Liver (tissue), 9 donors: ENCODE measurements around the gene BPIFB1. TPM values are rescaled to one million over a fixed set of nuclear protein-coding genes. Genes with fewer than 3 reads are reported as not detected.

Experiments
- DNase-seq: peaks from one replicate; pipeline ENCODE4 v3.0.0-alpha.2; 2017; ENCODE audit warnings: low spot score
- H3K27ac ChIP-seq, 2 donors: one replicate each; pipeline ENCODE4 v1.7.0; 2013; ENCODE audit warnings: inconsistent platforms in 2 of 2, low read length in 2 of 2, control low read depth in 1 of 2, low read depth in 1 of 2, mild to moderate bottlenecking in 1 of 2
- H3K27me3 ChIP-seq, 4 donors: one replicate each; pipeline versions ENCODE4 v1.6.1 to v1.7.0; 2013; ENCODE audit warnings: low read length in 3 of 4, inconsistent platforms in 1 of 4, mild to moderate bottlenecking in 1 of 4, moderate library complexity in 1 of 4; ENCODE audit not compliant: control insufficient read depth in 4 of 4, insufficient read depth in 4 of 4
- H3K36me3 ChIP-seq, 4 donors: one replicate each; pipeline versions ENCODE4 v1.6.1 to v1.7.0; 2013; ENCODE audit warnings: low read length in 3 of 4, mild to moderate bottlenecking in 3 of 4, low read depth in 1 of 4, moderate library complexity in 1 of 4; ENCODE audit not compliant: control insufficient read depth in 4 of 4, insufficient read depth in 3 of 4
- H3K4me1 ChIP-seq, 4 donors: one replicate each; pipeline versions ENCODE4 v1.6.1 to v1.7.0; 2013; ENCODE audit warnings: low read length in 3 of 4, mild to moderate bottlenecking in 3 of 4, moderate library complexity in 1 of 4; ENCODE audit not compliant: control insufficient read depth in 4 of 4, insufficient read depth in 4 of 4
- H3K4me3 ChIP-seq, 3 donors: one replicate each; pipeline versions ENCODE4 v1.6.1 to v1.7.0; 2013; ENCODE audit warnings: low read length in 3 of 3, control low read depth in 1 of 3, low read depth in 1 of 3, mild to moderate bottlenecking in 1 of 3
- H3K9ac ChIP-seq, 2 donors: one replicate each; pipeline ENCODE4 v1.7.0; 2013; ENCODE audit warnings: low read length in 2 of 2, mild to moderate bottlenecking in 2 of 2, moderate library complexity in 2 of 2, control low read depth in 1 of 2, low read depth in 1 of 2
- H3K9me3 ChIP-seq, 4 donors: one replicate each; pipeline versions ENCODE4 v1.6.1 to v1.7.0; 2013; ENCODE audit warnings: low read length in 3 of 4; ENCODE audit not compliant: control insufficient read depth in 4 of 4
- CTCF ChIP-seq: fragments of 150-350 bp; IDR thresholded peaks from 2 replicates; pipeline ENCODE4 v1.5.1; 2017; ENCODE audit warnings: improper control_type of control experiment, low read depth, low read length; ENCODE audit not compliant: missing input control
- EGR1 ChIP-seq, 2 donors: IDR thresholded peaks; 2 replicates each; pipeline ENCODE4 v1.6.1; 2016 to 2018; ENCODE audit warnings: antibody characterized with exemption in 2 of 2, low read depth in 2 of 2
- FOXA1 ChIP-seq: IDR thresholded peaks from 2 replicates; pipeline ENCODE4 v1.6.1; 2016; ENCODE audit warnings: antibody characterized with exemption
- FOXA2 ChIP-seq: IDR thresholded peaks from 2 replicates; pipeline ENCODE4 v1.6.1; 2016; ENCODE audit warnings: antibody characterized with exemption
- GABPA ChIP-seq, 2 donors: IDR thresholded peaks in 1 of 2; conservative IDR thresholded peaks in 1 of 2; 2 replicates each; pipeline ENCODE4 v1.6.1; 2016; ENCODE audit warnings: antibody characterized with exemption in 2 of 2, mild to moderate bottlenecking in 1 of 2, moderate library complexity in 1 of 2
- HNF4A ChIP-seq, 2 donors: conservative IDR thresholded peaks; 2 replicates each; pipeline ENCODE4 v1.6.1; 2016; ENCODE audit warnings: antibody characterized with exemption in 2 of 2, mild to moderate bottlenecking in 2 of 2
- HNF4G ChIP-seq: IDR thresholded peaks from 2 replicates; pipeline ENCODE4 v1.6.1; 2016; ENCODE audit warnings: antibody characterized with exemption
- JUND ChIP-seq, 2 donors: IDR thresholded peaks; 2 replicates each; pipeline ENCODE4 v1.6.1; 2016; ENCODE audit warnings: antibody characterized with exemption in 2 of 2
- MAX ChIP-seq: IDR thresholded peaks from 2 replicates; pipeline ENCODE4 v1.6.1; 2016; ENCODE audit warnings: antibody characterized with exemption
- NR2F2 ChIP-seq: IDR thresholded peaks from 2 replicates; pipeline ENCODE4 v1.6.1; 2016; ENCODE audit warnings: antibody characterized with exemption
- RAD21 ChIP-seq, 2 donors: IDR thresholded peaks; 2 replicates each; pipeline ENCODE4 v1.6.1; 2016; ENCODE audit warnings: antibody characterized with exemption in 2 of 2, mild to moderate bottlenecking in 2 of 2
- RXRA ChIP-seq, 2 donors: IDR thresholded peaks; 2 replicates each; pipeline ENCODE4 v1.6.1; 2017 to 2018; ENCODE audit warnings: antibody characterized with exemption in 2 of 2, mild to moderate bottlenecking in 1 of 2
- SP1 ChIP-seq: IDR thresholded peaks from 2 replicates; pipeline ENCODE4 v1.6.1; 2018; ENCODE audit warnings: antibody characterized with exemption, mild to moderate bottlenecking
- TAF1 ChIP-seq: conservative IDR thresholded peaks from 2 replicates; pipeline ENCODE4 v1.6.1; 2016; ENCODE audit warnings: antibody characterized with exemption, mild to moderate bottlenecking
- YY1 ChIP-seq: IDR thresholded peaks from 2 replicates; pipeline ENCODE4 v1.6.1; 2016; ENCODE audit warnings: antibody characterized with exemption, mild to moderate bottlenecking
- WGBS: extraction: QIAGEN DNeasy Blood & Tissue Kit; methylation state at CpG from one replicate; pipeline ENCODE4 v1.1.7; 2013; 5-methylcytosine and 5-hydroxymethylcytosine counted together
- polyA plus RNA-seq, 2 donors: library from polyadenylated mRNA; stranded (reverse) in 1 of 2; unstranded in 1 of 2; fragments of 200-250 nt in 1 of 2; fragments of >200 nt in 1 of 2; fragmentation: Nextera tagmentation in 1 of 2; extraction: Ambion mirVana in 1 of 2; gene quantifications; one replicate each; pipeline versions ENCODE4 v1.2.1 to v1.2.3, GENCODE V29; 2013 to 2015
- total RNA-seq, 2 donors: library from RNA; depleted of rRNA; stranded (reverse); fragments of >200 nt; gene quantifications; one replicate each; pipeline ENCODE4 v1.2.3, GENCODE V29; 2014
- TF ChIP-seq, protein P1 (sequence below): IDR thresholded peaks from 2 replicates; pipeline ENCODE4 v1.6.1; 2016; ENCODE audit warnings: antibody characterized with exemption, mild to moderate bottlenecking
- TF ChIP-seq, protein P2 (sequence below): IDR thresholded peaks from 2 replicates; pipeline ENCODE4 v1.6.1; 2016; ENCODE audit warnings: antibody characterized with exemption
- donor health status: healthy.
- donor health status: healthy.
- donor health status: healthy.
- donor health status: healthy.
- donor health status: healthy.

Gene BPIFB1
- total and polyA plus RNA-seq, 4 donors: 0.08 to 0.13 TPM; not detected in 2

GRCh38 chr20:33328157-33329137, 45.4 kb downstream of the BPIFB1 start:
- H3K27me3 ChIP-seq: peaks cover 0 to 2% (median 0%) of the 10 kb centered on the region in 4 donors
- H3K27ac ChIP-seq: no peak overlapping the region
- H3K9me3 ChIP-seq: no peaks in the 10 kb centered on the region
- no peaks in the 10 kb centered on the region for H3K36me3 ChIP-seq
- TF ChIP-seq MAX (no peak), RXRA (IDR thresholded peaks at IDR 0.05) (no peak), HNF4A (conservative IDR thresholded peaks at IDR 0.05) (no peak), FOXA1 (no peak), TAF1 (no peak), FOXA2 (no peak), EGR1 (IDR thresholded peaks at IDR 0.05; ENCODE audit: low read depth in 2 of 2) (no peak), RAD21 (IDR thresholded peaks at IDR 0.05) (no peak), HNF4G (no peak), NR2F2 (no peak), JUND (IDR thresholded peaks at IDR 0.05) (no peak), YY1 (no peak), CTCF (no peak), SP1 (no peak), GABPA (IDR thresholded peaks at IDR 0.05 in 1 of 2, conservative IDR thresholded peaks at IDR 0.05 in 1 of 2) (no peak)
- TF ChIP-seq, protein P1, sequence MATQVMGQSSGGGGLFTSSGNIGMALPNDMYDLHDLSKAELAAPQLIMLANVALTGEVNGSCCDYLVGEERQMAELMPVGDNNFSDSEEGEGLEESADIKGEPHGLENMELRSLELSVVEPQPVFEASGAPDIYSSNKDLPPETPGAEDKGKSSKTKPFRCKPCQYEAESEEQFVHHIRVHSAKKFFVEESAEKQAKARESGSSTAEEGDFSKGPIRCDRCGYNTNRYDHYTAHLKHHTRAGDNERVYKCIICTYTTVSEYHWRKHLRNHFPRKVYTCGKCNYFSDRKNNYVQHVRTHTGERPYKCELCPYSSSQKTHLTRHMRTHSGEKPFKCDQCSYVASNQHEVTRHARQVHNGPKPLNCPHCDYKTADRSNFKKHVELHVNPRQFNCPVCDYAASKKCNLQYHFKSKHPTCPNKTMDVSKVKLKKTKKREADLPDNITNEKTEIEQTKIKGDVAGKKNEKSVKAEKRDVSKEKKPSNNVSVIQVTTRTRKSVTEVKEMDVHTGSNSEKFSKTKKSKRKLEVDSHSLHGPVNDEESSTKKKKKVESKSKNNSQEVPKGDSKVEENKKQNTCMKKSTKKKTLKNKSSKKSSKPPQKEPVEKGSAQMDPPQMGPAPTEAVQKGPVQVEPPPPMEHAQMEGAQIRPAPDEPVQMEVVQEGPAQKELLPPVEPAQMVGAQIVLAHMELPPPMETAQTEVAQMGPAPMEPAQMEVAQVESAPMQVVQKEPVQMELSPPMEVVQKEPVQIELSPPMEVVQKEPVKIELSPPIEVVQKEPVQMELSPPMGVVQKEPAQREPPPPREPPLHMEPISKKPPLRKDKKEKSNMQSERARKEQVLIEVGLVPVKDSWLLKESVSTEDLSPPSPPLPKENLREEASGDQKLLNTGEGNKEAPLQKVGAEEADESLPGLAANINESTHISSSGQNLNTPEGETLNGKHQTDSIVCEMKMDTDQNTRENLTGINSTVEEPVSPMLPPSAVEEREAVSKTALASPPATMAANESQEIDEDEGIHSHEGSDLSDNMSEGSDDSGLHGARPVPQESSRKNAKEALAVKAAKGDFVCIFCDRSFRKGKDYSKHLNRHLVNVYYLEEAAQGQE: no peak
- TF ChIP-seq, protein P2, sequence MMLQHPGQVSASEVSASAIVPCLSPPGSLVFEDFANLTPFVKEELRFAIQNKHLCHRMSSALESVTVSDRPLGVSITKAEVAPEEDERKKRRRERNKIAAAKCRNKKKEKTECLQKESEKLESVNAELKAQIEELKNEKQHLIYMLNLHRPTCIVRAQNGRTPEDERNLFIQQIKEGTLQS: no peak
- no peak overlapping the region for H3K4me3 ChIP-seq
- no peak overlapping the region for H3K9ac ChIP-seq
- no peak for DNase-seq
- WGBS: 75% methylated on average over 23 of the region's 23 CpGs
- H3K4me1 ChIP-seq: no peaks in the 10 kb centered on the region
